Neural cell (in vitro differentiated cells): ENCODE results near the gene PLEKHA7. TPM values are rescaled to one million over a fixed set of nuclear protein-coding genes. Genes with fewer than 3 reads are reported as not detected.

ENCODE experiments used
- H2AFZ ChIP-seq: fragments of 200-600, 300-800 bp; sonication (generic), shearing (Covaris generic); 2 replicates; pipeline ENCODE4 v1.6.0; 2014; ENCODE audit warnings: low read depth, mild to moderate bottlenecking, antibody characterized with exemption, low read length, moderate library complexity
- H3F3A ChIP-seq: fragments of 200-600 bp; shearing (Covaris generic); 2 replicates; pipeline ENCODE4 v1.6.1; 2016; ENCODE audit warnings: mild to moderate bottlenecking, moderate library complexity, mixed read lengths, antibody characterized with exemption, low read length; ENCODE audit not compliant: insufficient read depth, poor library complexity, severe bottlenecking
- H3K27ac ChIP-seq: fragments of 200-600, 300-800 bp; sonication (generic), shearing (Covaris generic); 2 replicates; pipeline ENCODE4 v1.5.1; 2014; ENCODE audit warnings: mild to moderate bottlenecking, low read length, moderate library complexity
- H3K27me3 ChIP-seq: fragments of 300-800, 200-600 bp; sonication (generic), shearing (Covaris generic); 2 replicates; pipeline ENCODE4 v1.6.0; 2014; ENCODE audit warnings: mild to moderate bottlenecking, low read depth, low read length, moderate library complexity; ENCODE audit not compliant: insufficient read depth
- H3K36me3 ChIP-seq: fragments of 300-800, 200-600 bp; sonication (generic), shearing (Covaris generic); 2 replicates; pipeline ENCODE4 v1.5.1; 2014; ENCODE audit warnings: mild to moderate bottlenecking, antibody characterized with exemption, low read length, moderate library complexity; ENCODE audit not compliant: insufficient read depth
- H3K4me2 ChIP-seq: fragments of 300-800, 200-600 bp; sonication (generic), shearing (Covaris generic); 2 replicates; pipeline ENCODE4 v1.6.0; 2014; ENCODE audit warnings: mild to moderate bottlenecking, low read length
- H3K4me3 ChIP-seq: fragments of 300-800, 200-600 bp; sonication (generic), shearing (Covaris generic); 2 replicates; pipeline ENCODE4 v1.5.1; 2014; ENCODE audit warnings: mild to moderate bottlenecking, low read length, moderate library complexity
- H3K79me2 ChIP-seq: fragments of 200-600 bp; shearing (Covaris generic); replicated peaks from 2 replicates; pipeline ENCODE4 v1.6.0; 2014; ENCODE audit warnings: mild to moderate bottlenecking, low read length, moderate library complexity; ENCODE audit not compliant: insufficient read depth
- H3K9ac ChIP-seq: fragments of 300-800, 200-600 bp; sonication (generic), shearing (Covaris generic); 2 replicates; pipeline ENCODE4 v1.6.1; 2016; ENCODE audit warnings: mild to moderate bottlenecking, low read length, mixed read lengths
- H3K9me2 ChIP-seq: fragments of 200-600 bp; shearing (Covaris generic); 2 replicates; pipeline ENCODE4 v1.6.1; 2016; ENCODE audit warnings: mild to moderate bottlenecking, low read length, mixed read lengths; ENCODE audit not compliant: insufficient read depth
- H3K9me3 ChIP-seq: fragments of 200-600, 300-800 bp; sonication (generic), shearing (Covaris generic); 2 replicates; pipeline ENCODE4 v1.6.1; 2016; ENCODE audit warnings: mild to moderate bottlenecking, mixed run types, low read length, moderate library complexity, mixed read lengths
- H4K20me1 ChIP-seq: fragments of 200-600 bp; shearing (Covaris generic); 2 replicates; pipeline ENCODE4 v1.6.1; 2016; ENCODE audit warnings: mild to moderate bottlenecking, mixed run types; ENCODE audit not compliant: insufficient read depth
- CTCF ChIP-seq: fragments of 450-650 bp; IDR thresholded peaks from 2 replicates; pipeline ENCODE4 v1.5.1; 2014; ENCODE audit warnings: antibody characterized with exemption, mild to moderate bottlenecking, moderate library complexity; ENCODE audit not compliant: poor library complexity, severe bottlenecking
- EP300 ChIP-seq: fragments of 450-650 bp; conservative IDR thresholded peaks from 2 replicates; pipeline ENCODE4 v1.6.1; 2014; ENCODE audit warnings: antibody characterized with exemption, mild to moderate bottlenecking, moderate library complexity; ENCODE audit not compliant: poor library complexity, severe bottlenecking
- EZH2 ChIP-seq: fragments of 200-600, 300-800 bp; shearing (Covaris generic), sonication (generic); IDR thresholded peaks from 2 replicates; pipeline ENCODE4 v1.6.1; 2014; ENCODE audit warnings: antibody characterized with exemption, low read length, borderline replicate concordance, mild to moderate bottlenecking; ENCODE audit not compliant: insufficient read depth, poor library complexity, severe bottlenecking
- MXI1 ChIP-seq: fragments of 450-650 bp; conservative IDR thresholded peaks from 2 replicates; pipeline ENCODE4 v1.6.1; 2014; ENCODE audit warnings: antibody characterized with exemption, mild to moderate bottlenecking; ENCODE audit not compliant: poor library complexity, severe bottlenecking
- POLR2AphosphoS5 ChIP-seq: IDR thresholded peaks from 2 replicates; pipeline ENCODE4 v1.6.1; 2012
- RAD21 ChIP-seq: fragments of 450-650 bp; conservative IDR thresholded peaks from 2 replicates; pipeline ENCODE4 v1.6.1; 2014; ENCODE audit warnings: antibody characterized with exemption, mild to moderate bottlenecking, moderate library complexity
- REST ChIP-seq: IDR thresholded peaks from 2 replicates; pipeline ENCODE4 v1.6.1; 2012; ENCODE audit warnings: borderline replicate concordance
- SMC3 ChIP-seq: fragments of 450-650 bp; conservative IDR thresholded peaks from 2 replicates; pipeline ENCODE4 v1.6.1; 2014; ENCODE audit warnings: antibody characterized with exemption, mild to moderate bottlenecking, moderate library complexity; ENCODE audit not compliant: poor library complexity
- TAF1 ChIP-seq: IDR thresholded peaks from 2 replicates; pipeline ENCODE4 v1.6.1; 2012; ENCODE audit warnings: low read depth
- polyA plus RNA-seq: library from polyadenylated mRNA; depleted of rRNA; stranded (reverse); fragments of >200 nt; gene quantifications from 2 replicates; pipeline ENCODE4 v1.2.3, GENCODE V29; 2014

PLEKHA7 gene
- polyA plus RNA-seq, 1 donor from 2014 or later = 45.7 TPM

GRCh38 chr11:16774936-16775613 is 239.1 kb downstream of the PLEKHA7 start:
- no peak overlapping the region for H3K9ac ChIP-seq
- no peak overlapping the region for H2AFZ ChIP-seq
- H4K20me1 ChIP-seq = no peaks in the 10 kb centered on the region
- H3K9me2 ChIP-seq = no peaks in the 10 kb centered on the region
- H3K4me3 ChIP-seq = no peak overlapping the region
- no peaks in the 10 kb centered on the region for H3F3A ChIP-seq
- no peaks in the 10 kb centered on the region for H3K79me2 ChIP-seq
- no peaks in the 10 kb centered on the region for H3K36me3 ChIP-seq
- no peaks in the 10 kb centered on the region for H3K27me3 ChIP-seq
- H3K27ac ChIP-seq = no peak overlapping the region
- TF ChIP-seq CTCF = no peak
- no peak for TF ChIP-seq SMC3
- no peak for TF ChIP-seq MXI1
- TF ChIP-seq EP300 = no peak
- TF ChIP-seq EZH2 = no peak
- no peak for TF ChIP-seq RAD21
- no peak for TF ChIP-seq REST
- no peak for TF ChIP-seq POLR2AphosphoS5
- TF ChIP-seq TAF1 = no peak
- H3K4me2 ChIP-seq = no peak overlapping the region
- H3K9me3 ChIP-seq = no peaks in the 10 kb centered on the region

DNA sequence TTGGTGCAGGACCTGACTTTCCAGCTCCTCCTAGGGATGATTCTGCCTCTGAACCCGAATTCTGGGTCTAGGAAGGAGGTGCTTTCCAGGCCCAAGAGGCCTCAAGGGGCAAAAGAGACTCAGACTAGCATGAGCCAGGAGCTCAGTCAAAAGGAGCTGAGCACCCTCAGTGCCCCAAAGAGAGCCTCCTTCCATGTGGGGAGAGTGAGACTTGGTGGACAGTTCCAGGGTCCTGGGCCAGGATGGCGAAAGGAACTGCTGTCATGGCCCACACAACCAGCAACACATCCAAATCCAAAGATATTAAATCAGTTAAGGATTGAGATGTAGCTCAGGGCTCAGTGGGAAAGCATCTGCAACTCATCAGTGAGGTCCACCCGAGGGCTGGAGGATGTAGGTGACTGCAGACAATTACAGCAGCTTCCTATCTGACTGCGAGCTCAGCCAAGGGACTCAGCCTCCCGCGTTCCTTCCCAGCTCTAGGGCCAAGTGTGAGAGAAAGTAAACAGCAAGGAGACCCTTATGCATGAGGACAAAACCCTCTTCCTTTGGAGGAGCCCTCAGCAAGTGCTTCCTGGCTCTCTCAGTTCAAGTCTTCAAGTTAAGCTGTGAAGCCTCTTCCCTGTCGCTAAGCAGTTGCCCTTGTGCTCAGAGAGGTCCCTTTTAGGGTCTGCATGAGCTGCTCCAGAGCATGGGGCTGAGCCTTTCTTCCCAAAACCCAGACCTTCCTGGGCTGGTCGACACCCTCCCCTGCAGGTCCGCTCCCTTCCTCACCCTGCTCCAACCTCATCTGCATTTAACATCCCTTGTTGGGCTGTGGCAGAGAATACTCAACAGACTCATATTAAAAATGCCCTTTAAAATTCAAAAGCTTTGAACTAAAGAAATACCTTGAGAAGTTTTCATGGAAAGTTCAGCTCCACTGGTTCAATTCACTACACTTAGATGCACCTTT is 240.0 kb downstream of the PLEKHA7 start:
- H3K27me3 ChIP-seq = no peaks in the 10 kb centered on the region
- no peaks in the 10 kb centered on the region for H3K9me3 ChIP-seq
- no peak overlapping the region for H3K4me2 ChIP-seq
- no peaks in the 10 kb centered on the region for H3K79me2 ChIP-seq
- H3K9me2 ChIP-seq = no peaks in the 10 kb centered on the region
- no peaks in the 10 kb centered on the region for H3K36me3 ChIP-seq
- no peak overlapping the region for H3K27ac ChIP-seq
- no peak overlapping the region for H3K4me3 ChIP-seq
- no peaks in the 10 kb centered on the region for H4K20me1 ChIP-seq
- no peak overlapping the region for H2AFZ ChIP-seq
- TF ChIP-seq POLR2AphosphoS5 = no peak
- no peak for TF ChIP-seq MXI1
- no peak for TF ChIP-seq CTCF
- TF ChIP-seq REST = no peak
- no peak for TF ChIP-seq EP300
- TF ChIP-seq SMC3 = no peak
- no peak for TF ChIP-seq EZH2
- TF ChIP-seq RAD21 = no peak
- TF ChIP-seq TAF1 = no peak
- H3K9ac ChIP-seq = no peak overlapping the region
- H3F3A ChIP-seq = no peaks in the 10 kb centered on the region
